Measurements from ENCODE around the gene CXCR2.
"Not testable (repeated sequence)": the region's sequence is repeated elsewhere in the genome, so short reads cannot be mapped to it uniquely, and the experiment has no call there.

Gene CXCR2

GRCh38 chr2:218171744-218172143 lies 45.9 kb downstream of the CXCR2 start:
- H3K9me3 ChIP-seq (ENCODE audit: control insufficient read depth, insufficient read depth, low read depth, low read length); H3K4me1 ChIP-seq (ENCODE audit: control insufficient read depth, insufficient read depth, low read length); POLR2A ChIA-PET; H3K27ac ChIP-seq (ENCODE audit: extremely low read depth, low read depth, low read length); H3K36me3 ChIP-seq (ENCODE audit: control insufficient read depth in 2 of 2, insufficient read depth in 1 of 2, low read length in 2 of 2); H3K4me3 ChIP-seq (ENCODE audit: low read depth, low read length): not testable (repeated sequence)
- TF ChIP-seq ZNF426 (tag by site-specific recombination; IDR thresholded peaks at IDR 0.05) (peak; percentile 80), ZNF366 (tag by site-specific recombination; conservative IDR thresholded peaks at IDR 0.05) (peak; percentile 73), ZNF623 (tag by site-specific recombination; IDR thresholded peaks at IDR 0.05) (peak; percentile 65), ZNF202 (tag by site-specific recombination; IDR thresholded peaks at IDR 0.05; ENCODE audit: borderline replicate concordance) (peak; percentile 65; the same call in 1 of the 2 replicates), ZNF394 (tag by site-specific recombination; IDR thresholded peaks at IDR 0.05; ENCODE audit: borderline replicate concordance) (peak; percentile 91), ZNF266 (tag by site-specific recombination; IDR thresholded peaks at IDR 0.05; ENCODE audit: low read depth) (0 out of 2 replicates have a peak, but pooled peaks have one; percentile 41), RBAK (tag by site-specific recombination; IDR thresholded peaks at IDR 0.05) (0 out of 2 replicates have a peak, but pooled peaks have one; percentile 46), ZNF558 (tag by site-specific recombination; IDR thresholded peaks at IDR 0.05) (0 out of 2 replicates have a peak, but pooled peaks have one; percentile 48), ZNF140 (tag by site-specific recombination; IDR thresholded peaks at IDR 0.05) (peak; percentile 54; the same call in 1 of the 2 replicates), ZNF654 (tag by site-specific recombination; IDR thresholded peaks at IDR 0.05; ENCODE audit: low read depth) (peak; percentile 31), ZBTB11 (tag by site-specific recombination; conservative IDR thresholded peaks at IDR 0.05; ENCODE audit: low read depth) (peak; percentile 67), ZNF560 (tag by site-specific recombination; IDR thresholded peaks at IDR 0.05; ENCODE audit: borderline replicate concordance) (0 out of 2 replicates have a peak, but pooled peaks have one; percentile 39), ZNF664 (tag by site-specific recombination; IDR thresholded peaks at IDR 0.05) (peak; percentile 50; the same call in 1 of the 2 replicates), REST (tag by site-specific recombination; IDR thresholded peaks at IDR 0.05) (0 out of 2 replicates have a peak, but pooled peaks have one; percentile 56), ZNF555 (tag by site-specific recombination; conservative IDR thresholded peaks at IDR 0.05) (peak; percentile 82), ZNF404 (tag by site-specific recombination; IDR thresholded peaks at IDR 0.05) (peak; percentile 64; the same call in 1 of the 2 replicates), ZNF518A (tag by site-specific recombination; conservative IDR thresholded peaks at IDR 0.05; ENCODE audit: low read depth) (peak; percentile 82), ZNF791 (tag by site-specific recombination; IDR thresholded peaks at IDR 0.05) (0 out of 2 replicates have a peak, but pooled peaks have one; percentile 28), ZNF121 (tag by site-specific recombination; IDR thresholded peaks at IDR 0.05) (0 out of 2 replicates have a peak, but pooled peaks have one; percentile 53), ZBTB8A (tag by site-specific recombination; IDR thresholded peaks at IDR 0.05) (peak; percentile 59; the same call in 1 of the 2 replicates), ZNF433 (tag by site-specific recombination; IDR thresholded peaks at IDR 0.05; ENCODE audit: low read depth) (0 out of 2 replicates have a peak, but pooled peaks have one; percentile 59), ZNF629 (tag by site-specific recombination; IDR thresholded peaks at IDR 0.05) (peak; percentile 42; the same call in 1 of the 2 replicates)
- CTCF ChIA-PET = interaction anchor here (0.6 to 2.0 kb wide), 7 partner anchors 9 to 824 kb away, joined by 3 to 6 read pairs (median 3); no protein-coding TSS in a partner anchor

Data from HEK293 (cell line).